DMS79 (cell line): Measurements from ENCODE around the gene CCT6B.
"Not testable (repeated sequence)": the region's sequence is repeated elsewhere in the genome, so short reads cannot be mapped to it uniquely, and the experiment has no call there.

ENCODE experiments used
- DNase-seq: peaks from one replicate; lab custom pipeline; 2025; lab: John Stamatoyannopoulos, UW

CCT6B gene, protein sequence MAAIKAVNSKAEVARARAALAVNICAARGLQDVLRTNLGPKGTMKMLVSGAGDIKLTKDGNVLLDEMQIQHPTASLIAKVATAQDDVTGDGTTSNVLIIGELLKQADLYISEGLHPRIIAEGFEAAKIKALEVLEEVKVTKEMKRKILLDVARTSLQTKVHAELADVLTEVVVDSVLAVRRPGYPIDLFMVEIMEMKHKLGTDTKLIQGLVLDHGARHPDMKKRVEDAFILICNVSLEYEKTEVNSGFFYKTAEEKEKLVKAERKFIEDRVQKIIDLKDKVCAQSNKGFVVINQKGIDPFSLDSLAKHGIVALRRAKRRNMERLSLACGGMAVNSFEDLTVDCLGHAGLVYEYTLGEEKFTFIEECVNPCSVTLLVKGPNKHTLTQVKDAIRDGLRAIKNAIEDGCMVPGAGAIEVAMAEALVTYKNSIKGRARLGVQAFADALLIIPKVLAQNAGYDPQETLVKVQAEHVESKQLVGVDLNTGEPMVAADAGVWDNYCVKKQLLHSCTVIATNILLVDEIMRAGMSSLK

DNA sequence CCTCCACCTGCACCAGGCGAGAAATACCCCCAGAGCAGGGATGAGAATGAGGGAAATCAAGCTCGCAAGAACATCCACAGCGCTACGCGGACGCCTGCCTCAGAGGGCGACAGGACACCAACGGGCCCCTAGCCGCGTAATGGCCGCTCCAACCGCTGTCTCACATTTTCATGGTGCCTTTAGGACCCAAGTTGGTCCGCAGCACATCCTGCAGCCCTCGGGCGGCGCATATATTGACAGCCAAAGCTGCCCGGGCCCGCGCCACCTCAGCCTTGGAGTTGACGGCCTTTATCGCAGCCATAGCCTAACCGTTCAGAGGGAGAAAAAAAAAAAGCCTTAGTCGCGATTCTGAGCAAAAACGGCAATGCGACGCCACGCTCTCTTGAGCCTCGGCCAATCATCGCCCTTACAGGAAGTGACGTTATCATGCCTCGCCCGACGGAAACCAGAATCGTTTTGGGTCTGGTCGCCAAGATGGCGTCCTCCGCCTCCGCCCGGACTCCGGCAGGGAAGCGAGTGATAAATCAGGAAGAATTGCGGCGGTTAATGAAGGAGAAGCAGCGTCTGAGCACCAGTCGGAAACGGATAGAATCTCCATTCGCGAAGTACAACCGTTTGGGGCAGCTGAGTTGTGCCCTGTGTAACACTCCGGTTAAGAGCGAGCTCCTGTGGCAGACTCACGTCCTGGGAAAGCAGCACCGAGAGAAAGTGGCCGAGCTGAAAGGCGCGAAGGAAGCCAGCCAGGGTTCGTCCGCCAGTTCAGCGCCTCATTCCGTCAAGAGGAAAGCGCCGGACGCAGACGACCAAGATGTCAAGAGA lies at the start of gene CCT6B, which contains the start of gene ZNF830:
TSS of gene CCT6B (minus strand) at position 368 of the 819 bp plus-strand sequence. CDS start at position 301, 67 bp downstream.
TSS of gene ZNF830 (plus strand) at position 448 of the 819 bp plus-strand sequence. CDS start at position 475, 27 bp downstream.
- peak; percentile 91 for DNase-seq

DNA sequence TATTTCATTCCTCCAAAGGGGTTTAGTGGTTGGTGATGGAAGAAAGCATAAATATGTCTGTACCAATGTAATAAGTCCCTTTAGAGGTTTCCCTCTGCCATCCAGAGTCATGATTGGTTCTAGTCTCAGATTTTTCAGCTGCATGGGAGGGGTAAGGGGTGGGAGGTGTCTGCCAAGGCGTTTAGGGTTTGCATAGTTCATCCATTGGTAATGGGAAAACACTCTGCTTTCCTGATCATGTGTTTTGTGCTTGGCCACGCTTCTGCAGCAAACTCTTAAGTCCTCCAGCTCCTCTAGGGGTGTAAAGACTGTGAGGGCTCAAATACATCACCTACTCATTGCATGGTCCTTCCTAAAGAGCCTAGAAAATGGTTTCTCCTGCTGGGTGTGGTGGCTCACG lies 48.8 kb upstream of the CCT6B start:
- no peak for DNase-seq

DNA sequence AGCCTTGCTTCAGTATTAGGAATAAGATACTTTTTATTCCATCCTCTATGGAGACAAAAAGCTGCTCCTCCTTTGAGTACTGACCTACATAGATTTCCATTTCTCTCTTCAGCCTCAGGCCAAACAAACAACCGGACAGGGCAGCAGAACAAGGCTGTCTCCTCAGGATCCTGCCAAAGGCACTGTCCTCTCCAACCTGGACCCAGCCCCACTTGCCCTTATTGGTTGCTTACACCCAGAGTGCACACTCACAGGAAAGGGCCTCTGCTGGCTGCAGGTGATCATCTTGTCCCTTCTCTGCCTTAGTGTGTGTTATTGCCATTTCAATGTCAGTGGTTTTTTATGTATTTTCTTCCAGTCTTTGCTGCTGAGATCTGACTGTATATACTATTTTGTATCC lies 45.7 kb upstream of the CCT6B start:
- DNase-seq: no peak

DNA sequence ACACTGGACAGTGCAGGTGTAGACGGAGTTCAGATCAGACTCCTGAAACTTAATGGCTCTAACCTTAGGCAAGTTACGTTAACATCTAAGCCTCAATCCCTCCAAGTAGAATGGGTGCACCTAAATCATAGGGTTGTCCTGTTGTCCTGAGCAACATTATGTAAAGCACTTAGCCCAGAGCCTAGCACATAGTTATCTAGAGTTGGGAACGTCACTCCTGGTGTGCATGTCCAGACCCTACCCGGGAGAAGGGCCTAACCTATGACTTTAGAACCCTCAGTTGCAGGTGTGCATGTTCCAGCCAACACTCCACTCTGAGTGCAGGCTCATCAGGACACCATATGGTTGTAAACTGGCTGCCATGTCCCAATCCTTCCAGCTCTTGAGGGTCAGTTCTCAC lies 45.1 kb upstream of the CCT6B start:
- no peak for DNase-seq

DNA sequence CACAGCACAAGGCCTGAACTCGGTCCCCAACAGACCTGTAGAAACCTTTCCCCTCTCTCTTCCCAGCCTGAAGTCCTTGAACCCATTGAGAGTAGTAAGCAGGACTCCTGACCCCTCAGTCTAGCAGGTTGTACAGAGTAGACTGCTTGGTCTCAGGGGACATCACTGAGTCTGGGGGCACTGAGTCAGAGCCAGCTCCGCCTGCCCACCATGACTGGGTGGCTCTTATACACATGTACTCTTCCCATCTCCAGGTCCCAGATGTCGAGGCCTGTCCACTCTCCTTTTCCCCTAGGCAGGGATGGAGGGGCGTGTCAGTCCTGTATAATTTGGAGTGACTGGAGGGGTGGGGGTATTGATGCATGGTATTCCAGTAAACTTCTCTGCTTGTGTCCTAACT lies 42.5 kb upstream of the CCT6B start:
- DNase-seq: no peak

DNA sequence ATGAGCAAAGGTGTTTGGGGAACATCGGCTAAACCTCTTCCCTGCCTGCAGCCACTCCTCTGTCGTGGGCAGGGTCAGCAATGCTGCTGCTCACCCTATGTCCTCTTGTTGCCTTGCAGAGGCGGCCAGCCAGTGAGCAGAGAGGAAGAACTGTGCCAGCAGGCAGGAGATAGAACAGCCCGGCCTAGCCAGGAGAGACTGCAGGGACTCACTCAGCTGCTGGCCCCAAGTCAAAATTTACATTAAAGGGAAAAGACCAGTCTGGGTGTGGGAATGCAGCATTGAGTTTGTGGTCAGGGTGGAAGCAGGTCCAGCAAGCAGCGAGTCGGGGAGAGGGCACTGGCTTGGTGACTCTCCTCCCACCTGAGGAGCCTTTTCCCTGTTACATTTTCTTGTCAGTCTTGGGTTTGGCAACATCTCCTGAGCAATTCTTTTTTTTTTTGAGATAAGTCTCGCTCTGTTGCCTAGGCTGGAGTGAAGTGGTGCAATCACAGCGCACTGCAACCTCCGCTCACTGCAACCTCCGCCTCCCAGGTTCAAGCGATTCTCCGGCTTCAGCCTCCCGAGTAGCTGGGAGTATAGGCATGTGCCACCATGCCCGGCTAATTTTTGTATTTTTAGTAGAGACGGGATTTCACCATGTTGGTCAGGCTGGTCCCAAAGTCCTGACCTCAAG lies 41.8 kb upstream of the CCT6B start:
- DNase-seq: no peak

DNA sequence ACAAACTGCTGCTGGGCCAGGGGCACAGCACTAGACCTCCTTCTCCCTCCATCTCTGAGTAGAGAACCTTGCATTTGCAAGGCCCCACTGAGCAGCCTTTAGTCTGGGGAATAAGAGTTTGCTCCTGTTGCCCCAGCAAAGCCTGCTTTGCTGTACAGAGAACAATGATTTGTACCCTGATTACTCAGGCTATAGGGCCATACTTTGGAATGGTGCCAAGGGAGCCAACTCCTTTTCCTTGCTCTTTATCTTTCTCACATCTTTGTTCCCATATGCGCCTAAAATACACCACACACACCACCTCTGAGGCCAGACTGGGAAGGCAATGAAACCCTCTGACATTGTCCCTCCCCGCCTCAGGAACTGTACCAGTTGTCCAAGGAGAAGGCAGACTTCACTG lies 40.3 kb upstream of the CCT6B start:
- DNase-seq: no peak

DNA sequence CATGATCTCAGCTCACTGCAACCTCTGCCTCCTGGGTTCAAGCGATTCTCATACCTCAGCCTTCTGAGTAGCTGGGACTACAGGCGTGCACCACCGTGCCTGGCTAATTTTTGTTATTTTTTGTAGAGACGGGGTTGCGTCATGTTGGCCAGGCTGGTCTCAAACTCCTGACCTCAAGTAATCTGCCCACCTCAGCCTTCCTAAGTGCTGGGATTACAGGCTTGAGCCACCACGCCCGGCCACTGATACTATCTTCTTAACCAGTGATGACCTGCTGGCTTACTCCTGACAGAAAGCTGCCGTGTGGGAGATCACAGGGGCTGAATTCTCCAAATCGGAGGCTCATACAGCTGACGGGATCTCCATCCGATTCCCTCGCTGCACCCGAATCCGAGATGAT lies 39.7 kb upstream of the CCT6B start:
- DNase-seq: not testable (repeated sequence)

DNA sequence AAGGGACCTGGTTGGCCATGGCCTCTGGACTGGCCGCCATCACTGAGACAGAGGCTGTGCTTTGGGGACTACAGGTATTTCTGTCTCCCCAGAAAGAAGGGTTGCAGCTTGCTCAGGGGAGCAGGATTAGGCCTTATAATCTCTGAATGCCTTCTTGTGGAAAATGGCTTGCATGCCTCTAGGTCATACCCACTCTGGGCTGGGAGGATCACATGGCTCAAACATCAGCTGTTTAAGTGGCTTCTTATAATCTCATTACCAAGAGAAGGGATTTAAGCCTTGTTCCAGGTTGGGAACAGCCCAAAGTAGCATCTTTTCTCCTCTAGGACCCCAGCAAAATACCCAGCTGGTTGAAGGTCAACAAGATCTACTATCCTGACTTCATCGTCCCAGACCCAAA lies 38.2 kb upstream of the CCT6B start:
- DNase-seq: no peak

DNA sequence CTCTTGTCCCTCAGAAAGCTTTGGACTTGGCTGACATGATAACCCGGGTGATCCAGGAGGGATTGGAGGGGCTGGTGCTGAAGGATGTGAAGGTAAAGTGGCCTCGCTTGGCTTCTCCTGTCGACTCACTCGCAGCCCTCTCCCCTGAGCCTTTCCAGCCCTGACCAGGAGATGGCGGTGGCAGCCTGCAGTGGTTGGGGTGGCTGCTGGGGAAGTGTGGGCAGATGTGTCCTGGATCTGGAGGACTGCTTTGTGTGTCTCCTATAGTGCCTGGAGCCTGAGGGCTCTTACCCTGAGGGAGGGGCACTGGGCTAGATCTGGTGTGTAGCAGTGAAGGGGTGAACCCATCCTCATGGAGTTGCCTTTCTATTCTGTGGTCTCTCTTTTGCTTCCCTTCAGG lies 36.9 kb upstream of the CCT6B start:
- DNase-seq: peak; percentile 29

DNA sequence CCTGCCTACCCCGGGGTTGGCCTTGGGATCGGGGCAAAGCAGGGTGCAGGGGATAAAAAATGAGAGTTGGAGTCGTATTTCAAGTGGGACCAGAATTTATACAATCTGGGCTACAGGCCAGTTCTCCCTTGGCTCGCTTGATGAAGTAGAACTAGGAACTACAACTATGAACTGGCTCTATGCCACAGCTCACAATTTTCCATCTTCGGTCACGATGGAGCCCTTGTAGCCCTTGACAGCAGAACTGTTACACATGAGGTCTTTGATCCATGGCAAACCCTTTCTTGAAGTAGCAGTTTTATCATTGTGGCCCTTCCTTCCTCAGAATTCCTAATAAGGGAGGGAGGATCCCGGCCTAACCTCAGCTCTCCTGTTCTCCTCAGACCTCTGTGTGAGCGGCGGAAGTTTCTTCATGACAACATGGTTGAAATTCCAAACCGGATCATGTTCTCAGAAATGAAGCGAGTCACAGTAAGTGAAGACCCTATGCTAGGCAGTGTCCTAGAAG lies 36.1 kb upstream of the CCT6B start:
- peak; percentile 82 for DNase-seq

DNA sequence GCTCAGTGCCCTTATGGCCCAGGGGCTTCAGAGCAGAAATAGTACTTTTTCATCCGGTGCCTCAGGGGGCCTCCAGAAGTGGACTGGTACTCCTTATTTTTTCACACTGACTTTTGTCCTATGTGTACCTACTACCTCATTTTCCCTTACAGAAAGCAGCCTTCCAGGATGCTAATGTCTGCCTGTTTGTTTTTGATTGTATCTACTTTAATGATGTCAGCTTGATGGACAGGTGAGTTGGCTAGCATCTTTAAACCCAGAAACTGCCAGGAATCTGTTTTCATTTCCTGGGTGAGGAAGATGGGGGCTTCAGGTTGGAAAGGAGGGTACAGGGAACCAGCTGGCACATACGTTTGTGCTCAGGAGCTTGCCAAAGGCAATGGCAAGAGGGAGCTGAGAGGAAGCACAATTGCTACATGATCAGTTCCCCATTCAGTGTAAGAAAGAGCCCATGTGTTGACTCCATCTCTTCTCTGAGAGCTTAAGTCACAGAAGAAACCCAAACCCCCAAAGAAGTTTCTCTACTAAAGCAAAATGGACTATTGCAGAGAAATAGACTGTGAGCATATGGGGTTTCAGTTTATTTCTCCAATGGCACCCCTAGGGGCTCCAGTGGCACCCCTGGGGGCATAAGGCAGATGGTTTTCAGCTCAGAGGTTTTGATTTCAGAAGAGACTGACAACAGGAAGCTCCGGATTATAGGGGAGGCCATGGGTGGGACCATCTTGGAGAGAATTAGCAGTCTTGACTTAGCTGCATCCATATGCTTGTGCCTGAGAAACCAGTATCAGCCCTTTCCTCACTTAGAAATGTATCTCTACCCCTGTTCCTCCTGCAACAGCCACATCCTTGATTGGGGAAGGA lies 35.4 kb upstream of the CCT6B start:
- no peak for DNase-seq

DNA sequence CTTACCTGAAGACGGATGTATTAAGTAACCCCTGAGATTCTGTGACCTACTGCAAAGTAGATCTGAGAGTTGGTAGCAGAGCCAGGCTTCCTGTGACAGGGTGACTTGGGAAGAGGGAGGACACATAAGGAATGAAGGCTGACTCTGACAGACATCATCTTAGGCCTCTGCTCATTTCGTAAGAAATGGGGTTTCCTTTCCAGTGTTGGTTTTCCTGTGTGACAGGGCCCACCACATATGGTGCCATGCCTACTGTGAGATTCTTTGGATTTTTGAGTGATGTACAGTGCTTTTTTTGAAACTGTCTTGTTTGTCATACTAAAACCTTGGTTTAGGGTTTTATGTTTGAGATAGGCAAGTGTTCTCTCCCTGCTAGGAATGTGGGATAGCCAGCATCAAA lies 31.8 kb upstream of the CCT6B start:
- no peak for DNase-seq

DNA sequence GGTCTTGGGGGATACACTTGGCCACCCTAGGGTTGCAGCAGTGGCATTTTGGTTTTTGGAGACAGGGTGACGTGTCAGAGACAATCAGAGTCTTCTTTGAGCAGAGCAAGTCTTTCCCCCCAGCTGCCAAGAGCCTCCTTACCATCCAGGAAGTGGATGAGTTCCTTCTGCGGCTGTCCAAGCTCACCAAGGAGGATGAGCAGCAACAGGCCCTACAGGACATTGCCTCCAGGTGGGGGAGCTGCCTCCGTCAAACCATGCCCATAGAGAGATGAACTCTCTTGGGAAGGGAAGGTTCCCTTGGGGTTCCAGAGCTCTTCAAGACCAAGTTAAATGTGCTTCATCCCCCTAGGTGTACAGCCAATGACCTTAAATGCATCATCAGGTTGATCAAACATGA lies 30.3 kb upstream of the CCT6B start:
- no peak for DNase-seq

DNA sequence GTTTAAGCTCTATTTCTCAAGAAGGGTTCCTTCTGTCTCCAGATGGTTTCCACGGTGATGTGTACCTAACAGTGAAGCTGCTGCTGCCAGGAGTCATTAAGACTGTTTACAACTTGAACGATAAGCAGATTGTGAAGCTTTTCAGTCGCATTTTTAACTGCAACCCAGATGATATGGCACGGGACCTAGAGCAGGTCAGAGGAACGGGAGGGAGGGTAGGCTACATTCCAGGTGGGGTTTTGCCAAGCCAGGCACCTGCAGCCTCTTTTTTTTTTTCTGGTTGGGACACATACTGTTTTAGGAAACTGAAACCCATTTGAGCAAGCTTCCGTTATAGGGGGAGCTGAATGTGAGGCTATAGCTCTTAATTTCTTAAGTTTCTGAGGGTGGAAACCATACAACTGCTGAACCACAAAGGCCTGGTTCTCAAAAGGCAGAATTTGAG lies 29.7 kb upstream of the CCT6B start:
- peak; percentile 44 for DNase-seq

DNA sequence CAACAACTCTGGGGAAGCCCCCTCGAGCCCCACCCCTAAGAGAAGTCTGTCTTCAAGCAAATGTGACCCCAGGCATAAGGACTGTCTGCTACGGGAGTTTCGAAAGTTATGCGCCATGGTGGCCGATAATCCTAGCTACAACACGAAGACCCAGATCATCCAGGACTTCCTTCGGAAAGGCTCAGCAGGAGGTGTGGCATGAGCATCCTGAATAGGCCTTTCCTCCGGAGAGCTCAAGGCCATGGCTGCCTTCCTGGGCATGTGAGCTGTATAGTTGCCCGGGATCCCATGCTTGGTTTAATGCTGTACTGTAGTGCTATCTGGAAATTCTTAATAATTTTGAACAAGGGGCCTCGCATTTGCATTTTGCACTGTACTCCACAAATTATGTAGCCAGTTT lies 28.2 kb upstream of the CCT6B start:
- DNase-seq: no peak

DNA sequence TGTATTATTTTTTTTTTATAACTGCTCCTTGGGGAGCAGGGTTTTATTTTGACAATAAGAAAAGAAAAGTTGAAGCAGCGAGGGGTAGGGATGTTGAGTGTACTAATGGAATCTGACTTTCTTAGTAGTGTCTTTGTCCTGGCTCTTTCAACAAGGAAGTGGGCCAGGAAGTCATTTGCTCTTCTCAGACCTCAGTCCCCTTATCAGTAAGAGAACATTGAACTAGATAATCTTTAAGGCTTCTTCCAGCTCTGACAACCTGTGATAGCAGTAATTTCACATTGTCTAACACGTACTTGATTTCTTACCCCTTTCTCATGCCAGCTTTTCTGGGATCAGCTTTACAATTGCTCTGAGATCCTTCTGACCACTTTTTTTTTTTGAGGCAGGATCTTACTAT lies 27.4 kb upstream of the CCT6B start:
- DNase-seq: no peak

DNA sequence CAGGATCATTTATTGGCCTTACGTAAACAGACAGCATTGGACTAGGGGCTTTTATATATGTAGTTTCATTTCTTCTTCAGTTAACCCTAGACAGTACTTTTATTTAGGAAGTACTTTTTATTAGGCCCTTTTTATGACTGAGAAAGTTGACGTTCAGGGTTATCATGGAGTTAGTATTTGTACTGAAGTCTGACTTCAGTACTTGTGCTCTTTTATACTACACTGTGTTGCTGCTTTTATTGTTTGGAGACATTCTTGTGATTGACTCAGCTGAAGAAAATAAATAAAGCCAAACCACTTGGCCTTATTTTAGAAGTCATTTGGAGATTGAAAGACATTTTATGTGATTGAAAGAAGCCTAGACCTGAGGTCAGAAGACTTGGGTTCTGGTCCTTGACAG lies 26.0 kb upstream of the CCT6B start:
- DNase-seq: no peak

DNA sequence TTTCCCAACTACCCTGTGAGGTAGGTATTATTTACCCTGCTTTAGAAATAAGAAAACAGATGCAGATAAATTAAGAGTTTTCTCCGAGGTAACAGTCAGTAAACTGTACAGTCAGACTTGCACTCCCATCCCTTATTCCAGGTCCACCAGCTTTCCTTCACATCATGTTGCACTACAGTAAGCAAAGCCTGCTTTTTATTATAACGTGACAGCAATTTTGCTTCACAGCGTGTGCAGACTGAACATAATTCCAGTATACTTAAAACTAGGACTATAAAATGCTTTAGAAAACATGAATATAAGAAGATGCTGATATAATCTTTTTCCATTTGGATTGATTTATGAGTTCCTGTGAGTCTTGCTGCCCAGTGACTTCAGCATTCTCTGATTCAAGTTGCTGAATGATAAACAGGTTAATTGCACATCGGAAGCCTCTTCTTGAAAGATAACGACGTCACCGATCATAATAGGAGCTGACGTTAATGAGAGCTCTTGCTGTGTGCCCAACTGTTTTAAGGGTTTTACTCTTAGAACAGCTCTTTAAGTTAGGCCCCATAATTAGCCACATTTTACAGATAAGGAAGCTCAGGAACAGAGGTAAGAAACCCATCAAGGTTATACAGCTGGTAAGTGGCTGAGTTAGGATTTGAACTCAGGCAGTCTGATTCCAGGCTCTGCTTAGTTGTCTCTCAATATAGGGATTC lies 20.4 kb upstream of the CCT6B start:
- DNase-seq: peak; percentile 16
